Measurements from ENCODE around the gene NDUFS6. TPM values are rescaled to one million over a fixed set of nuclear protein-coding genes. Genes with fewer than 3 reads are reported as not detected.

Gene NDUFS6
- total and polyA plus RNA-seq, 7 donors = 48.3 to 177 (median 61.5) TPM

GRCh38 chr5:1836176-1836890 is 35.1 kb downstream of the NDUFS6 start:
- TF ChIP-seq CTCF (IDR thresholded peaks at IDR 0.05) = no peak
- intact Hi-C loops (cut with DNase I) = no loop called here
- H3K36me3 ChIP-seq (ENCODE audit: insufficient read depth in 1 of 2, low read depth in 1 of 2) = no peaks in the 10 kb centered on the region
- no peak for DNase-seq
- H3K4me3 ChIP-seq = no peak overlapping the region
- H3K9me3 ChIP-seq = no peaks in the 10 kb centered on the region
- no peak for ATAC-seq
- H3K4me1 ChIP-seq = no peaks in the 10 kb centered on the region
- 69 to 72% (median 70%) methylated on average over 22 to 23 of the region's 23 CpGs for whole genome bisulfite sequencing, 3 donors
- no peak overlapping the region for H3K27ac ChIP-seq
- peaks cover 0 to 3% (median 0%) of the 10 kb centered on the region in 3 donors for H3K27me3 ChIP-seq (ENCODE audit: insufficient read depth in 3 of 3, low read length in 2 of 3)

- H3K27ac ChIP-seq = no peak overlapping the region
- no peaks in the 10 kb centered on the region for H3K4me1 ChIP-seq
- 73 to 74% (median 74%) methylated on average over 32 of the region's 32 CpGs for WGBS, 3 donors
- intact Hi-C loops (cut with DNase I) = no loop called here
- H3K36me3 ChIP-seq (ENCODE audit: insufficient read depth in 1 of 2, low read depth in 1 of 2) = no peaks in the 10 kb centered on the region
- H3K9me3 ChIP-seq = no peaks in the 10 kb centered on the region
- DNase-seq (no peak), ATAC-seq (no peak)
- peaks cover 0 to 4% (median 0%) of the 10 kb centered on the region in 3 donors for H3K27me3 ChIP-seq (ENCODE audit: insufficient read depth in 3 of 3, low read length in 2 of 3)
- H3K4me3 ChIP-seq = no peak overlapping the region
- TF ChIP-seq CTCF (IDR thresholded peaks at IDR 0.05) = no peak
These were observed 36.0 kb downstream of the NDUFS6 start for GRCh38 chr5:1836891-1837880.

GRCh38 chr5:1838013-1838412 is 36.8 kb downstream of the NDUFS6 start:
- no peak for TF ChIP-seq CTCF (IDR thresholded peaks at IDR 0.05)
- H3K4me1 ChIP-seq = no peaks in the 10 kb centered on the region
- no peaks in the 10 kb centered on the region for H3K36me3 ChIP-seq (ENCODE audit: insufficient read depth in 1 of 2, low read depth in 1 of 2)
- intact Hi-C loops (cut with DNase I) = no loop called here
- WGBS, 3 donors = 82 to 90% (median 87%) methylated on average over 8 to 9 of the region's 9 CpGs
- H3K27me3 ChIP-seq (ENCODE audit: insufficient read depth in 3 of 3, low read length in 2 of 3) = peaks cover 0 to 4% (median 0%) of the 10 kb centered on the region in 3 donors
- H3K27ac ChIP-seq = no peak overlapping the region
- DNase-seq (no peak), ATAC-seq (no peak)
- no peak overlapping the region for H3K4me3 ChIP-seq
- no peaks in the 10 kb centered on the region for H3K9me3 ChIP-seq

GRCh38 chr5:1840071-1840547 is 38.9 kb downstream of the NDUFS6 start:
- Histone ChIP-seq H3K9me3 (no peaks in the 10 kb centered on the region), H3K27me3 (ENCODE audit: insufficient read depth in 3 of 3, low read length in 2 of 3) (peaks cover 0 to 6% (median 5%) of the 10 kb centered on the region in 3 donors), H3K36me3 (ENCODE audit: insufficient read depth in 1 of 2, low read depth in 1 of 2) (no peaks in the 10 kb centered on the region), H3K4me3 (no peak overlapping the region), H3K4me1 (no peaks in the 10 kb centered on the region), H3K27ac (no peak overlapping the region)
- intact Hi-C loops (cut with DNase I) = no loop called here
- WGBS, 3 donors = 81 to 84% (median 83%) methylated on average over 19 to 20 of the region's 20 CpGs
- no peak for TF ChIP-seq CTCF (IDR thresholded peaks at IDR 0.05)
- DNase-seq (no peak), ATAC-seq (no peak)
